Colonic mucosa (tissue), 4 donors: ENCODE results near the gene OBI1. TPM values are rescaled to one million over a fixed set of nuclear protein-coding genes. Genes with fewer than 3 reads are reported as not detected.

ENCODE experiments used
- DNase-seq: peaks from one replicate; pipeline ENCODE4 v3.0.0-alpha.2; 2020
- H3K27ac ChIP-seq: fragments of 200-600 bp; one replicate; pipeline ENCODE4 v1.8.0; 2021
- H3K27me3 ChIP-seq: fragments of 200-600 bp; one replicate; pipeline ENCODE4 v1.8.0; 2021
- H3K36me3 ChIP-seq: fragments of 200-600 bp; one replicate; pipeline ENCODE4 v1.8.0; 2021
- H3K4me1 ChIP-seq: fragments of 200-600 bp; one replicate; pipeline ENCODE4 v1.8.0; 2021; ENCODE audit warnings: mild to moderate bottlenecking
- H3K4me3 ChIP-seq: fragments of 200-600 bp; one replicate; pipeline ENCODE4 v1.8.0; 2021
- H3K9ac ChIP-seq, 2 donors: one replicate each; pipeline ENCODE4 v1.7.0; 2013; ENCODE audit warnings: control low read depth in 2 of 2, low read depth in 2 of 2, low read length in 2 of 2
- H3K9me3 ChIP-seq: fragments of 200-600 bp; one replicate; pipeline ENCODE4 v1.8.0; 2021
- CTCF ChIP-seq: fragments of 200-600 bp; IDR thresholded peaks from one replicate; pipeline ENCODE4 v1.8.0; 2022; ENCODE audit warnings: antibody characterized with exemption, mild to moderate bottlenecking
- intact Hi-C: fragments of 100-400 bp; cut with DNase I; formaldehyde crosslinking; loops from one replicate; pipeline ENCODE4 v1.14.1; 2022
- total RNA-seq, 2 donors: library from RNA; stranded (reverse); fragmentation: NEBNext Ultra II Directional in 1 of 2; extraction: Animal tissue kit (Norgen Biotek cat#: 25700) in 1 of 2; gene quantifications; one replicate each; pipeline ENCODE4 v1.2.1, GENCODE V29; 2021
- donor health status: healthy.
- donor health status: DM: no; HTN: no; CAD: no.
- donor health status: DM: no; HTN: no; CAD: no.

The OBI1 gene
- total RNA-seq, 2 donors from 2014 or later = 6.8 to 8.0 TPM

GRCh38 chr13:78594456-78594975 lies 64.4 kb downstream of the OBI1 start:
- Histone ChIP-seq H3K4me1 (no peaks in the 10 kb centered on the region), H3K27ac (no peak overlapping the region), H3K9ac (no peak overlapping the region), H3K27me3 (peaks cover 77% of the 10 kb centered on the region), H3K9me3 (no peaks in the 10 kb centered on the region), H3K4me3 (no peak overlapping the region), H3K36me3 (no peaks in the 10 kb centered on the region)
- no peak for DNase-seq
- intact Hi-C loops = no loop called here
- TF ChIP-seq CTCF = no peak

GRCh38 chr13:78593652-78594455 lies 65.1 kb downstream of the OBI1 start:
- peaks cover 77% of the 10 kb centered on the region for H3K27me3 ChIP-seq
- intact Hi-C loops = no loop called here
- no peaks in the 10 kb centered on the region for H3K4me1 ChIP-seq
- H3K36me3 ChIP-seq = no peaks in the 10 kb centered on the region
- no peak overlapping the region for H3K4me3 ChIP-seq
- no peak for TF ChIP-seq CTCF
- no peak for DNase-seq
- H3K27ac ChIP-seq = no peak overlapping the region
- no peak overlapping the region for H3K9ac ChIP-seq
- no peaks in the 10 kb centered on the region for H3K9me3 ChIP-seq

- Histone ChIP-seq H3K27ac (no peak overlapping the region), H3K27me3 (peaks cover 73% of the 10 kb centered on the region), H3K4me3 (no peak overlapping the region), H3K4me1 (no peaks in the 10 kb centered on the region), H3K9me3 (no peaks in the 10 kb centered on the region), H3K36me3 (no peaks in the 10 kb centered on the region), H3K9ac (no peak overlapping the region)
- TF ChIP-seq CTCF = no peak
- intact Hi-C loops = no loop called here
- DNase-seq = no peak
Observed at GRCh38 chr13:78593129-78593528, 65.8 kb downstream of the OBI1 start.

GRCh38 chr13:78592584-78592983 lies 66.4 kb downstream of the OBI1 start:
- no peak overlapping the region for H3K27ac ChIP-seq
- no peak for TF ChIP-seq CTCF
- H3K4me3 ChIP-seq = no peak overlapping the region
- no peaks in the 10 kb centered on the region for H3K4me1 ChIP-seq
- no peak for DNase-seq
- intact Hi-C loops = no loop called here
- H3K9ac ChIP-seq = no peak overlapping the region
- no peaks in the 10 kb centered on the region for H3K9me3 ChIP-seq
- H3K27me3 ChIP-seq = peaks cover 73% of the 10 kb centered on the region
- H3K36me3 ChIP-seq = no peaks in the 10 kb centered on the region

- H3K27me3 ChIP-seq = peaks cover 41% of the 10 kb centered on the region
- H3K36me3 ChIP-seq = no peaks in the 10 kb centered on the region
- intact Hi-C loops = no loop called here
- TF ChIP-seq CTCF = no peak
- no peak overlapping the region for H3K4me3 ChIP-seq
- no peak overlapping the region for H3K27ac ChIP-seq
- no peaks in the 10 kb centered on the region for H3K4me1 ChIP-seq
- DNase-seq = peak; percentile 31
- H3K9me3 ChIP-seq = no peaks in the 10 kb centered on the region
- H3K9ac ChIP-seq = no peak overlapping the region
Observed at GRCh38 chr13:78589206-78589605, 69.7 kb downstream of the OBI1 start.
